Measurements from ENCODE around the gene CSMD2.

DNA sequence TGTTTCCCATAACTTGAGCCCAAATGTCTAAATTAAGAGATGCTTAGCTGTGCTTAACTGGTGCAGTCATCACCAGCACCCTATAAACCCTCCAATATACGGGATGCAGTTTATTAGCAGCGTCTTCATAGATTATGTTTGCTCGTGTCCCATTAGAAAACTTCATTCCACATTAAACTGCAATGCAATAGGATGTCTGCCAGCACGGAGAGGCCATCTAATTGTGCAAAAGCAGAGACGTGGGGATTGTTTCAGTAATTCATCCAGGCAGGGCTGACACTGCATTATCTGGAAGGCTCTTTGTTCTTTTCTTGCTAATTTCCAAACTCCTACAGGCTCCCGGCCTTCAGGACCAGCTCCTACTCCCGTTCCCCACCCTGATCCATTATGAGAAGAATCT is 89.5 kb downstream of the CSMD2 start:
- no peak for TF ChIP-seq SNAI2 (CRISPR knock-in tag; IDR thresholded peaks at IDR 0.05)
- no peak for TF ChIP-seq RARB (CRISPR knock-in tag; IDR thresholded peaks at IDR 0.05)
- TF ChIP-seq, protein P1, sequence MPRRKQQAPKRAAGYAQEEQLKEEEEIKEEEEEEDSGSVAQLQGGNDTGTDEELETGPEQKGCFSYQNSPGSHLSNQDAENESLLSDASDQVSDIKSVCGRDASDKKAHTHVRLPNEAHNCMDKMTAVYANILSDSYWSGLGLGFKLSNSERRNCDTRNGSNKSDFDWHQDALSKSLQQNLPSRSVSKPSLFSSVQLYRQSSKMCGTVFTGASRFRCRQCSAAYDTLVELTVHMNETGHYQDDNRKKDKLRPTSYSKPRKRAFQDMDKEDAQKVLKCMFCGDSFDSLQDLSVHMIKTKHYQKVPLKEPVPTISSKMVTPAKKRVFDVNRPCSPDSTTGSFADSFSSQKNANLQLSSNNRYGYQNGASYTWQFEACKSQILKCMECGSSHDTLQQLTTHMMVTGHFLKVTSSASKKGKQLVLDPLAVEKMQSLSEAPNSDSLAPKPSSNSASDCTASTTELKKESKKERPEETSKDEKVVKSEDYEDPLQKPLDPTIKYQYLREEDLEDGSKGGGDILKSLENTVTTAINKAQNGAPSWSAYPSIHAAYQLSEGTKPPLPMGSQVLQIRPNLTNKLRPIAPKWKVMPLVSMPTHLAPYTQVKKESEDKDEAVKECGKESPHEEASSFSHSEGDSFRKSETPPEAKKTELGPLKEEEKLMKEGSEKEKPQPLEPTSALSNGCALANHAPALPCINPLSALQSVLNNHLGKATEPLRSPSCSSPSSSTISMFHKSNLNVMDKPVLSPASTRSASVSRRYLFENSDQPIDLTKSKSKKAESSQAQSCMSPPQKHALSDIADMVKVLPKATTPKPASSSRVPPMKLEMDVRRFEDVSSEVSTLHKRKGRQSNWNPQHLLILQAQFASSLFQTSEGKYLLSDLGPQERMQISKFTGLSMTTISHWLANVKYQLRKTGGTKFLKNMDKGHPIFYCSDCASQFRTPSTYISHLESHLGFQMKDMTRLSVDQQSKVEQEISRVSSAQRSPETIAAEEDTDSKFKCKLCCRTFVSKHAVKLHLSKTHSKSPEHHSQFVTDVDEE (CRISPR knock-in tag; IDR thresholded peaks at IDR 0.05): no peak
- TF ChIP-seq, protein P2, sequence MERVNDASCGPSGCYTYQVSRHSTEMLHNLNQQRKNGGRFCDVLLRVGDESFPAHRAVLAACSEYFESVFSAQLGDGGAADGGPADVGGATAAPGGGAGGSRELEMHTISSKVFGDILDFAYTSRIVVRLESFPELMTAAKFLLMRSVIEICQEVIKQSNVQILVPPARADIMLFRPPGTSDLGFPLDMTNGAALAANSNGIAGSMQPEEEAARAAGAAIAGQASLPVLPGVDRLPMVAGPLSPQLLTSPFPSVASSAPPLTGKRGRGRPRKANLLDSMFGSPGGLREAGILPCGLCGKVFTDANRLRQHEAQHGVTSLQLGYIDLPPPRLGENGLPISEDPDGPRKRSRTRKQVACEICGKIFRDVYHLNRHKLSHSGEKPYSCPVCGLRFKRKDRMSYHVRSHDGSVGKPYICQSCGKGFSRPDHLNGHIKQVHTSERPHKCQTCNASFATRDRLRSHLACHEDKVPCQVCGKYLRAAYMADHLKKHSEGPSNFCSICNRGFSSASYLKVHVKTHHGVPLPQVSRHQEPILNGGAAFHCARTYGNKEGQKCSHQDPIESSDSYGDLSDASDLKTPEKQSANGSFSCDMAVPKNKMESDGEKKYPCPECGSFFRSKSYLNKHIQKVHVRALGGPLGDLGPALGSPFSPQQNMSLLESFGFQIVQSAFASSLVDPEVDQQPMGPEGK (CRISPR knock-in tag; IDR thresholded peaks at IDR 0.05; ENCODE audit: borderline replicate concordance): no peak
- no peak for TF ChIP-seq ZNF8 (CRISPR knock-in tag; IDR thresholded peaks at IDR 0.05)

Data from SK-N-SH treated with all-trans-retinoic acid at 6 μM for 48 hours (cell line).